T-helper 2 cell treated with Interferon-gamma antibody and Interleukin-4, amounts not matched to agents 100 ng/mL and 5 ng/mL, for 36 hours (primary cell): Measurements from ENCODE around the gene PASK. TPM values are rescaled to one million over a fixed set of nuclear protein-coding genes. Genes with fewer than 3 reads are reported as not detected.
"Not testable (repeated sequence)": the region's sequence is repeated elsewhere in the genome, so short reads cannot be mapped to it uniquely, and the experiment has no call there.

Experiments
- intact Hi-C: fragments of 100-400 bp; cut with micrococcal nuclease; formaldehyde crosslinking; loops from one replicate; pipeline ENCODE4 v1.15.1; 2023
- total RNA-seq: library from RNA; stranded (reverse); gene quantifications from 2 replicates; pipeline ENCODE4 v1.2.3, GENCODE V29; 2022

Gene PASK
- total RNA-seq: 66.9 and 70.9 TPM in 2 replicates

DNA sequence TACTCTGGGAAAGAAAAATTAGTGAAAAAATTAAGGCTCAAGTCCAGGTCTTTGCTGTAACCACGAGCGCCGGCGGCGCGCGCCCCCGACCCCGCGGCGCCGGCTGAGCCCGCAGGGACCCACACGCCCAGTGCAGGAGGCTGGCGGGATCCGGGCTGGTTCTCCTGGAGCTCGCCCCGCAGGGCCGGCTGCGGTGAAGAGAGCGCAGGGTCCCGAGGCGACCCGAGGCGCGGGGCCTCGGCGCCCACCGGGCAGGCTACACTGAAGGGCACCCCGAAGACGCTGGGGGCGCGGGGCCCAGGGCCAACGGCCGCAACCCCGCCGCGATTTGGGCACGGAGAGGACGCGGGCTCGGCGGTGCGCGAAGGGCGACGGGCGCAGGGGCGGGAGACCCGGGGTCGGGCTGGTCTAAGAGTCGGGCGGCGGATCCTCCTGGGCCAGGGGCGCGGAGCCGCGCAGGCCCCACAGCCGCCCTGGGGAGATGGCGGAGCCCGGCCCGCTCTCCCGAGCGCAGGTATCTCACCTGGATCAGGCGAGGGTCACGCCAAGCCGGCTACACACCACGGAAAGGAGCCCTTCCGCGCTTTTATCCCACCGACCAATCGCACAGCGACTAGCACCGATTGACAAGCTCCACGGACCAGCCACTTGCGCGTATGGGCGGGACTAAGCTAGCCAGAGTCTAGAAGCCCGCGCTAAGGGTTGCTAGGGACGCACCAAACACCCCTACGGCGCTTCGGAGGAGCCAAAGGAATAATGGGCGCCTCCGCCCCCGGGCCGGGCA lies at the start of gene PASK:
Gene PASK (minus strand): TSS at position 582 of the 784 bp plus-strand sequence. CDS start 6,440 bp downstream, outside the sequence.
- intact Hi-C loops: loop anchor here (2.0 kb wide), 1 partner anchor 358 kb away; no protein-coding TSS in a partner anchor

DNA sequence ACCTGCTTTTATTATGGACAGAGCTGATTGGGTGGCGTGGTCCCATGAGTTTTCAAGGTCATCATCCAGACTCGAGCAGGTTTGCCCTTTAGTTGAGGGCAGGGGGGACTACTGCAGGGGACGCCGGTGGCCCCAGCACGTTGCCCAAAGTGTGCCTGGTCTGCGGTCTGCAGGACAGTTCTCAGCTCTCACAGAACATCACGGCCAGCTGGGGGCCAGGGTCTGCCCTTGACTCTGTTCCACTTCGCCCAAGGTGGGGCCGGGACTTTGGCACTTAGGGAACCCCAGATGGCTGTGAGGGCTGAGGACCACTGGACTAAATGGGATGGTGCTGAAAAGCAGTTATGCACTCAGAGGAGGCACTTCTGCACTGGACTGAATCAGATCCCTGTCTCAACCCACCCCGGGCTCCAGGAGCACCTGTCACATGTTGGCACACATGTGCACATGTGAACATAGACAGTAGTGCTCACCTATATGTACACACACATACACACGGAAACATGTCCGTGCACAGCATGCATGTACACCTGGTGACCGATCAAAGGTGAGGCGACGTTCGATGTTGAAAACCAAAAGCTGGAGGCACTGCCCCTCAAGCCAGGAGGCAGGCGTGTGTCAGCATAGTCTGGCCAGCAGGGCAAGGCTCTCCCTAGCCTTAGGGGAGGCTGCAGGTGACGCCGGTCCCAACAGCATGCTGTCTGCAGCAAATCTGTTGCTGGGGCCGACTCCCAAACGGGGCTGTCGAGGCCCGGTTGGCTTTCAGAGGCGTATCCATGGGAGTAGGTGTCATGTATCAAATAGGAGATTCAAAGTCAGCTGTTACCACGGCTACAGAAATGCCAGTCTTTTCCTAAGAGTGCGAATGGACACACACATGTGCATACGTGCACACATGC lies 49.4 kb upstream of the PASK start:
- intact Hi-C loops: no loop called here

DNA sequence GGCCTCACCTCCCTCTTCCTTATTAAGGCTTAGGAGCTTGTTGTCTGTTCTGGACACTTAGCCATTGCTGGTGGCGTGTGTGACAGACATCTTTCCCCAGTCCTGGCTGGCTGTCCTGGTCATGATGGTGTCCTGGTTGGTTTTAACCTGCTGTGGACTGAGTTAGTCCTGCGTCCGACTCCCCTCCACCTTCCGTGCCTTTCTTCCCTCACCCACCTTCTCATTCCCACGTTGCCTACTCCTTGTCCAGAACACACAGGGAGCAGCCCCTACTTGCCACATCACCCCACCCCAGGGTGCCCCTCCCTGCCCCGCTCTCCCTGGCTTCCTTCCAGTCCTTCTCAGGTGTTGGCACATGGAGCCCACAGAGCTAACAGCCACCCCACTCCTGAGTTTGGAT lies 48.7 kb upstream of the PASK start:
- intact Hi-C loops: no loop called here

DNA sequence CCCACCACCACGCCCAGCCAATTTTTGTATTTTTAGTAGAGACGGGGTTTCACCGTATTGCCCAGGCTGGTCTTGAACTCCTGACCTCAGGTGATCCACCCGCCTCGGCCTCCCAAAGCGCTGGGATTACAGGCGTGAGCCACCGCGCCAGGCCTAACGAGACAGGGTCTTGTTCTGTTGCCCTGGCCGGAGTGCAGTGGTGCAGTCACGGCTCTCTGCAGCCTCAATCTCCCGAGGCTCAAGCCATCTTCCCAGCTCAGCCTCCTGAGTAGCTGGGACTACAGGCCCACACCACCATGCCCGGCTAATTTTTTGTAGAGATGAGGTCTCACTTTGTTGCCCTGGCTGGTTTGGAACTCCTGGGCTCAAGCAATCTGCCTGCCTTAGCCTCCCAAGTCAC lies 48.0 kb upstream of the PASK start:
- intact Hi-C loops: not testable (repeated sequence)

DNA sequence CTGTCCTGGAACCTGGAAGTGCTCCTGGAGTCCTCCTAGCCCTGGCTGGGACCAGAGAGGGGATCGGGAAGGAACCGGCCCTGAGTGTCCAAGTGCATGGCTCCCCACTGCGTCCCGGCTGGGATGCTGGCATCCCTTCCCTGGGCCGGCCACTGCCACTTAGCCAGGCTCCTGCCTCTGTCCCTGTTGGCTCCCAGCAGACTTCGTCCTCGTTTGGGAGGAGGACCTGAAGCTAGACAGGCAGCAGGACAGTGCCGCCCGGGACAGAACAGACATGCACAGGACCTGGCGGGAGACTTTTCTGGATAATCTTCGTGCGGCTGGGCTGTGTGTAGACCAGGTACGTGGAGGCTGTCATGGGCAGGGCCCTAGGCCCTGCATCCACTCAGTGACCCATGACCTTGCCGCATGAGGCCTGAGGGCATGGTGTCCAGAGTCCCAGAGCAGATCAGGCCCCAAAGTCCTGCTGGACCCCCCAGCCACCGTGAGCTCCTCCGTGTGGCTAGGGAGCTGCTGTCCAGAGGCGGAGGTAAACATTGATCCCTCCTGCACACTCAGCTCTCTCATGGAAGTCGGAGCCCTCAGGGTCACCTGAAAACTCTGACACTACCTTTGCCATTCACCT lies 46.3 kb upstream of the PASK start:
- intact Hi-C loops: no loop called here

DNA sequence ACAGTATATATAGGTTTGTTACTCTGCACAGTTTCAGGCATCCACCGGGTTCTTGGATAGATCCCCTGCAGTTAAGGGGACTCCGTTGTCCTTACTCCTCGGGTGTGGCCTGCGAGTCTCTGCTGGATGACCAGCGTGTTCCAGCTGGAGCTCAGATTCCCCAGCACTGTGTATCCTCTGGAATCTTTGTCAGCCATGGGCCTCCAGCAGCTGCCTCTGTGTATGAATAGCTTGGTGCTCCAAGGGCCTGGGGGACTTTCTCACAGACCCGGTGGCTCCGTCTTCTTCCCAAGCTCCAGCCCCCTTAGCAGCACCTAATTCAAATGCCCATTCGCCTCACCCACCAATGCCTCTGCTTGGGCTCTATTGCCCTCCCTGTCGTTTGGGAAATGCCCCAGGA lies 45.5 kb upstream of the PASK start:
- intact Hi-C loops: no loop called here

DNA sequence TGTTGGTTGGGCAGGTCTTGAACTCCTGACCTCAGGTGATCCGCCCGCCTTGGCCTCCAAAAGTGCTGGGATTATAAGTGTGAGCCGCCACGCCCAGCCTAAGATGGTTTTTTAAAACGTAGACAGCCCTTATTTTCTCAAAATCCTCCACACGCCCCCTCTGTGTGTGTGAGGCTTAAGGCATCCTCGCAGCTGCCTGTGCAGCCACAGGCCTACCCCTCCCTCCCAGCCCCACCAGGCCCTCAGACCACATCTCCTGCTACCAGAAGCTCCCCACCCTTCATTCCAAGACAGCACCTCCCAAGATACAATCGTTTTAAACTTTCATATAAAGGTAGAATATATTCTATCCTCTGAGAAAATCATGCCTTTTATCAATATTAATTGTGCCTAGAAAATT lies 44.0 kb upstream of the PASK start:
- intact Hi-C loops: no loop called here

DNA sequence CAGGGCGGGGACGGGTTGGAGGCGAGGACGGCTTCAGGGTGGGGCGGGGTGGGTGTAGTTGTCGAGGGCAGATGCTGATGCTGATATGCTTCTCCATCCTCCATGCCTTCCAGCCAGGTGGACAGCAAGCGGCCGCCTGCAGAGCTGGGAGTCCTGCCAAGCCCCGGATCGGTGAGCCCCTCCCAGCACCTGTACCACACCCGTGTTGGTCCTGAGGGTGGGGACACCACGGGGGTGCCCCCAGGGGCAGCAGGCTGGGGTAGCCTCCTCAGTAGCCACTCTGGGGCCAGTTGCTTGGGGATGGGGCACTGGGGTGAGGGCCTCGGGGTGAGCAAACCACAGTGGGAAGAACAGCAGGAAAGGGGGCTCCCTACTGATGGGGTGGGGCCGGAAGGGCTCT lies 41.8 kb upstream of the PASK start:
- intact Hi-C loops: no loop called here

DNA sequence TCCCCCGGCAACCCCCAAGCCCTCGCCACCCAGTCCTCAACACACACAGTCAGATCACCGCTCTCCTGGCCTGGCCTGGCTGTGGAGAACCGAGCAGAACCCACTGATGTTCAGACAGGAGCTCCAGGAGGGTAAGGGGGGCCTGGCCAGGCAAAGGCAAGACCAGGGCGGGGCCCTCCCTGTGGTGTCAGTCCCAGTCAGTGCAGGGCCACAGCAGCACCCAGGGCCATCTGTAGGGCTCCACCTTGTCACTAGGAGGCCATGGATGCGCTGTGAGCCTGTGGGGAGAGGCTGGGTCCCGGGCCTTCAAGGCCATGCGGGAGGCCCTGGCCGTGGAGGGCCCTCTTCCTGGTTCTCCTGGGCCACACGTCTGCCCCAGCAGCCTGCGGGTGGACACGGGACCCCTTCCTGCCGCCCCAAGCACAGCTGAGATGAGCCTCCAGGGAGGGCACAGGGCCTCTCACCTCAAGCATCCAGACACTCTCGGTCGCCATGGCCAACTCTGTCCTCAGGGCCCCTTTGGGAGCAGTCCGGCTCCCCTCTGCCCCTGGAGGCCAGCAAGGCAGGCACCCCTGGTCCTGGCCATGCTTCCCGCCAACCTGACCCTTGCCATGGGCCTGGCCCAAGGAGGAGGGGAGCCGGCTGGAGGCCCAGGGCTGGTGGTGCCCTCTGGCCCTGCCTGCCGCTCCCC lies 41.2 kb upstream of the PASK start:
- intact Hi-C loops: no loop called here

DNA sequence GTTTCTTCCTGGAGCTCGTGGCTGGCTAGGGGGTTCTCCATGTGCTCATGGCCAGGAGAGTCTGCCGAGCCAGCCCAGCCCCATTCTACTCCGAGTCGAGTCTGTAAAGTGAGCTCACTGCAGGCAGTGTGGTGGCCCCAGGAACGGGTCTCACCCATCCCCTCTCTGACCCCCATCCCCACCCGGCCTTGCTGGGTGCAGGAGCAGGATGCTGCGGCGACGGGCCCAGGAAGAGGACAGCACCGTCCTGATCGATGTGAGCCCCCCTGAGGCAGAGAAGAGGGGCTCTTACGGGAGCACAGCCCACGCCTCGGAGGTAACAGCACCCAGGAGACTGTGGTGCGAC lies 40.6 kb upstream of the PASK start:
- intact Hi-C loops: no loop called here

DNA sequence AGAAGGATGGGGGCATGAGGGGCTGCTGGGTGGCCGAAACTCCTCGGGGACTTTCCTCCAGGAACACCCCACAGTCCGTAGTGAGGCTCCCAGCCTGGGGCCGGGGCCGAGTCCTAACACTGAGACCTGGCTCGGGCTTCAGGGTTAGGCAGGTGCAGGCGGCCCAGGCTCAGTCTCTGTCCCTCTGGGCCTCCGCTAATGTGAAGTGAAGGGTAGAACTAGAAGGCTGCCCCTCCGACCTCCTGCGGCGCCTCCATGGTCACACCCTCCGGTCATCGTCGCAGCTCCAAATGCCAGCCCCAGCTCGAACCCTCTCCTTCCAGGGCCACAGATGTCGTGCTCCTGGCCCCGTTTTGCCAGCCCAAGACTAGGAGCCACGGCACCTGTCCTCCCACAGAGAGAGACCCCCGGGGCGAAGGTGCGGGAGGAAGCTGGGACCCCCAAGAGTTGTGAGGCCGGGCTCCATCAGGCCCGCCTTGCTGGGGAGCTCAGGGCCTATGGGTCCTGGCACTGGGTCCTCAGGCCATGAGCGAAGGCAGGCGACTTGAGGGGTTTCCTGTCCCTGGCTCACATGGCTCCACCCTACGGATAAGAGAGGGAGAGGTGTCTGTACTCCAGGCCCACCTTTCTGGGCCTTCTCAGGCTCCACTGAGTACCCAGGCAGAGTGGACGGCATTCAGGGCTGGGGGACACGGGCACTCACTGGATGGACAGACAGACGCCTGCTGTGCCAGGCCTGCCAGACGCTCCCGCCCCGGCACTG lies 40.0 kb upstream of the PASK start:
- intact Hi-C loops: no loop called here

DNA sequence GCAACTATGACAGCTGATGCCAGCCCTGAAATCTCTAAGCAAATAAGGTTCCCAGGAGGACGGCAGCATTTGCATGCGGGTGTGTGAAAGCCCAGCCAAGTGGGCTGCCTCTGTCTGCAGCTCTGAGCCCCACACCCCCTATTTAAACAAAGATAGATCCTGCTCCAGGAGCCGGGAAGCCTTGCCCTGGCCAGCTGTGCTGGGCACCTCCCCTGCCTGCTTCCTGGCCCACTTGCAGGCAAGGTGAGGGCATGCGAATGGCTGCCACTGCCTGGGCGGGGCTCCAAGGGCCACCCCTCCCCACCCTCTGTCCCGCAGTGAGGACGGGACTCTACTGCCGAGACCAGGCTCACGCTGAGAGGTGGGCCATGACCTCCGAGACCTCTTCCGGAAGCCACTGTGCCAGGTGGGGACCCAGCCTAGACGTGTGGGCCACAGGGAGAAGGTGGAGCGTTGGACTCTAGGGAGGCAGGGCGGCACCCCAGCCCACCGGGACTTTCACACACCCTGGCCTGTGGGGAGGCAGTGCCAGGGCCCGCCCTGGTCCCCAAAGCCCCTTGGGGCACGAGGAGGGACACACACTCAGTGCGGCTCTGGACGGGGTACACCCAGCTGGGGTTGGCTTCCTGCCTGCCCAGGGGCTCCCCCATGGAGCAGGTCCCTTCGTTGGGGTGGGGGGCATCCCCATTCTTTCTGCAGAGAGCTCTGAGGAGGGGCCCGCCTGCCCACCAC lies 39.3 kb upstream of the PASK start, which contains the start of gene ANO7:
Gene ANO7 (plus strand): TSS at position 317 of the 732 bp plus-strand sequence. CDS start 1,387 bp downstream, outside the sequence.
- intact Hi-C loops: no loop called here

DNA sequence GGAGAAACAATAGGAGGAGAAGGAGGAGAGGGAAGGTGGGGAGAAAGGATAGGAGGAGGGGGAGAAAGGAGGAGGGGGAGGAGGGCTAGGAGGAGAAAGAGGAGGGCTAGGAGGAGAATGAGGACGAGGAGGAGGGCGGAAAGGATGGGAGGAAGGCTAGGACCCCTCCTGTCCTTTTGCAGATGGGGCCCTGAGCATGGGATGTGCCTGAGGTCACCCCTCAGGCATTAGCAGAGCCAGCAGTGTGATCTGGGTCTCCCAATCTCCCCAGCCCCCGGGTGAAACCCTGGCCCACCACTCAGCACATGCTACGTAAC lies 38.6 kb upstream of the PASK start:
- intact Hi-C loops: no loop called here

DNA sequence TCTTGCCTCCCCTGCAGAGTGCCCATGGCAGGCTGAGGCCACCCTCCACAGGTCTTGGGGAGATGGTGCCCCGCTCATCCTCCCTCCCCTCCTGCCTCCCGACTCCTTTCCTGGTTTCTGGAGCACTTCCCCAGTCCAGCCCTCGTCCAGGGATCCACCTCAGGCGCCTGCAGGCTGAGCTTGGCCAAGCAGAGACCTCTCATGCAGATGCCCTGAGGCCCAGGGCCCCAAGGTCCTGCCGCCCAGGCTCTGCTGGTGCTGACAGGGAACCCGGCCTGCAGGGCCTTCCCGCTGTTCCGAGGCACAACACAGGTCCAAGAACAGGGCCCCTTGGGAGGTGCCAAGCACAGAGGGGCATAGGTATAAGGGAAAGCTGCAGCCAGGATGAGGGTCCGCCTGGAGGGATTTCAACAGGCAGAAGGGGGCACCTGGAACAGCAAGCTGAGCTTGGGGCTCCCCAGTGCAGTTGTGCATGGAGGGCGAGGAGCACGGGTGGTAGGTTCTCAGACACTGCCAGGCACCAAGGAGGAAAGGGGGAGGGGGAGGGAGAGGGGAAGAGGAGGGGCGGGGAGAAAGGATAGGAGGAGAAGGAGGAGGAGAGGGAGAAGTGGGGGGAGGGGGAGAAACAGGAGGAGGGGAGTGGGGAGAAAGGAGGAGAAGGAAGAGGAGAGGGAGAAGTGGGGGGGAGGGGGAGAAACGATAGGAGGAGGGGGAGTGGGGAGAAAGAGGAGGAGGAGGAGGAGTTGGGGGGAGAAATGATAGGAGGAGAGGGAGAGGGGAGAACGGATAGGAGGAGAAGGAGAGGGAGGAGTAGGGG lies 38.0 kb upstream of the PASK start:
- intact Hi-C loops: no loop called here

DNA sequence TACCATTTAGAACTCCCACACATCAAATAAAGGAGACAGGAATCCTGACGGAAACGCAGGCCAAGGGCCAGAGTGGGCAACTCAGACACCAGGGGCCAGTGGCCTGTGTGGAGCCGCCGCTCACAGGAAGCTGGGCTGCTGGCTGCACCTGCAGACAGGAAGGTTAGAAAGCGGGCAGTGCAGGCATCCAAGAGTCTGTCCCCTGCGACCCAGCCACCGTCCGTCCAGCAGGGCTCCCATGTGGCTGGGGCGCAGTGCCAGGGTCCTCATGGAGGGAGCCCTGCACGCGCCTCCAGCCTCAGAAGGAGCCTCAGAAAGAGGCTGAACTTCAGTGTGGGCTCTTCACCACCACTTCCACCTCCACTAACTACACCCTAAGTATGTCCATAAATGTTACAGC lies 36.7 kb upstream of the PASK start:
- intact Hi-C loops: no loop called here

DNA sequence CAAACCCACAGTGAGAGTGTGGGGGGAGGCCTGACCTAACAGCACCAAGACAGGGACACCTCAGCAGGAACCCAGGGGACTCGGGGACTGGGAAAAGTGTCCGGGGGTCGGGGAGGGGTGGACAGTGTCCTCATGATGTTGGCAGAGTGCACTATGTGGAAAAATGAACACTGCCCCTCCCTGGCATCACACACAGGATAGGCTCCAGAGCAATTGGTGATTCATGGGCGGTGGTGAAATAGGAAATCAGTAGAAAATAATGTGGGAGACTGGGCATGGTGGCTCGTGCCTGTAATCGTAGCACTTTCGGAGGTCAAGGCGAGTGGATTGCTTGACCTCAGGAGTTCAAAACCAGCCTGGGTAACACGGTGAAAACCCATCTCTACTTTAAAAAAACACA lies 35.6 kb upstream of the PASK start:
- intact Hi-C loops: no loop called here

DNA sequence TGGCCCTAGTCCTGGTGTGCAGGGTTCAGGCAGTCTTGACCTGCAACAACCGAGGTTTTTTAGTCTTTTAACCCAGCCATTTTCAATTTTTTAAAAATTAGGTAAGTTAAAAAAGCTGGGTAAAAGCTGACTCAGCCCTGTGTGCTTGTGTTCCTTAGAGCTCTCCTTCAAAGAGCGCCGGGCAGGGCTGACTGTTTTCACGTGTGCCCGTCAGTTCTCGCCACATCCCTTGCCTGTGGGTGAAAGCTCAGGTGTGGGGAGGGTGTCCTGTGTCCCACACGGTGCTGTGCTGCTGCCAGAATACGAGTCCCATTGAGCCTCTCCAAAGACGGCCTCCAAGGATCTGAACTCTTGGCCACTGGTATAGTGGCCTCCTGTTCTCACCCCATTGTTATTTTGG lies 33.9 kb upstream of the PASK start:
- intact Hi-C loops: no loop called here

DNA sequence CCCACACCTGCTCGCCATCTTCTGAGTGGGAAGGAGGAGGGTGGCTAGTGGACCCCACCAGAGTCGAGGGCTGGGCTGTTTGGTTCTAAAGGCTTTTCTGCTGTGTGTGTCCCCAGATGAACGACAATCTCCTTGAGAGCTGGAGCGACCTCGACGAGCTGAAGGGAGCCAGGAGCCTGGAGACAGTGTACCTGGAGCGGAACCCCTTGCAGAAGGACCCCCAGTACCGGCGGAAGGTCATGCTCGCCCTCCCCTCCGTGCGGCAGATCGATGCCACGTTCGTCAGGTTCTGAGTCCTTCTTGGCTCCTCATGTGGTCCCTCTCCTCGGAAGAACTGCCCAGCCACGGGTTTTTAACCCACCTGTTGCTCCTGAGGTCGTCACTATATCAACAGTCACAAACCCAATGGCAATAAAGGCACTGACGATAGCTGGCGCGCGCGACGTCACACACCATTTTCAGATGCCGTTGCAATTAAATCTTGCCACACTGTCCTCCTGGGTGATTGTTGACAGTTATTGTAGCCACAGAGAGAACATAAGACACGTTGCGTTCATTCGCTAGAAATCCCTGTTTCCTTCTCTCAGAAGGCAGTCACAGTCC lies 33.4 kb upstream of the PASK start:
- intact Hi-C loops: no loop called here

DNA sequence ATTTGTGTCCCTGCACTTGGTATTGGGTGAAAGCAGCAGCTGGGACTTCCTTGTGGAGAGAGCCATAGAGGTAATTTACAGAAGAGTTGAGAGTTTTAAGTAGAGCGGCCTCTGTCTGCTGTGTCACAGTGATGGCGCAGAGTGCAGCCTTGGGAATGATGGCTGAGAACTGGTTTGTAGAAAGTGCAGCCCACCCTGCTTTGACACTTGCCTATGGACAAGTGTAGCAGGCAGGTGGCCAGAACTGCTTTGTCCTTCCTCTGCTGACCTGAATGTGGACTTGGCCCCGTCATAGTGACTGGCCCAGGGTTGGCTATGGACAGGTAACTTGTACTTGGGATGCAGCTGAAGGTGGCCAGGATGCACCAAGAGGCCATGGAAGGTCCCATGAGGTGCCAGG lies 32.9 kb upstream of the PASK start:
- intact Hi-C loops: no loop called here
